ENCODE measurements around the gene AMDHD1. TPM values are rescaled to one million over a fixed set of nuclear protein-coding genes. Genes with fewer than 3 reads are reported as not detected.
A peak's percentile ranks its signal among the peaks of the same experiment; 100 is the strongest.

Gene AMDHD1, protein sequence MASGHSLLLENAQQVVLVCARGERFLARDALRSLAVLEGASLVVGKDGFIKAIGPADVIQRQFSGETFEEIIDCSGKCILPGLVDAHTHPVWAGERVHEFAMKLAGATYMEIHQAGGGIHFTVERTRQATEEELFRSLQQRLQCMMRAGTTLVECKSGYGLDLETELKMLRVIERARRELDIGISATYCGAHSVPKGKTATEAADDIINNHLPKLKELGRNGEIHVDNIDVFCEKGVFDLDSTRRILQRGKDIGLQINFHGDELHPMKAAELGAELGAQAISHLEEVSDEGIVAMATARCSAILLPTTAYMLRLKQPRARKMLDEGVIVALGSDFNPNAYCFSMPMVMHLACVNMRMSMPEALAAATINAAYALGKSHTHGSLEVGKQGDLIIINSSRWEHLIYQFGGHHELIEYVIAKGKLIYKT
- polyA plus RNA-seq (0.31 to 0.84 TPM (median 0.68 TPM) in 3 replicates), polyA minus RNA-seq (0.38 to 1.0 TPM (median 0.66 TPM) in 3 replicates)
- 0.50 TPM for polyA plus RNA-seq (2011; ENCODE audit: low read depth)
- polyA plus RNA-seq (2011; cell fraction: cytosol; rRNA removed): 0.42 and 0.63 TPM in 2 replicates
- 0.91 and 0.97 TPM in 2 replicates for polyA plus RNA-seq (2011; cell fraction: nucleus; rRNA removed)
- polyA plus RNA-seq (2012; ENCODE audit: low replicate concordance): 0.30 and 0.92 TPM in 2 replicates
- 4.6 TPM for polyA minus RNA-seq (2011; cell fraction: cytosol; rRNA and poly(A)+ RNA removed)
- polyA minus RNA-seq (2011; cell fraction: nucleus; rRNA and poly(A)+ RNA removed): 0.39 and 0.95 TPM in 2 replicates

DNA sequence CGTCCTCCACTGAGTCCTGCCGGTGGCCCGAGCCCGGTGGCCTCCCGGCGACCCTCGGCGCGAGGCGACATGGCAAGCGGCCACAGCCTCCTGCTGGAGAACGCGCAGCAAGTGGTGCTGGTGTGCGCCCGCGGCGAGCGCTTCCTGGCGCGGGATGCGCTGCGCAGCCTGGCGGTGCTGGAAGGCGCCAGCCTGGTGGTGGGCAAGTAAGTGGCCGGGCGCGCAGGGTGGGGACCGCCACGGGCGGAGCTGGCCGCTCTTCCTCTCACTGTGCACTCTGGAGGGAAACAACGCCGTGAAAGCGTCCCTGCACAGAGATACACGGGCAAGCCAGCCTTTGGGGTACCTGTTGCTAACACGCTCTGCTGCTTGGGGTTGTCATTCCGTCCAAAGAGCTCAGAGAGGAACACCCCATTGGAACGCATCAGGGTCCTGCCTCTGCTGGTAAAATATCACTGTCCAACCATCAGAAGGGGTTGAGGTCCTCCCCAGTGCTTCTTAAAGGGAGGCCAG, at the start of gene AMDHD1:
TSS of gene AMDHD1 (plus strand) at position 2 of the 513 bp plus-strand sequence. CDS start at position 70, 68 bp downstream.
- FAIRE-seq: no peak
- dilution Hi-C loops (cut with MboI; ENCODE audit: extremely low pct_ligation_motif_present, low sequenced_read_pairs): no loop called here
- Histone ChIP-seq H3K9me3 (ENCODE audit: control insufficient read depth, low read depth, low read length) (no peaks in the 10 kb centered on the region), H3K36me3 (ENCODE audit: control insufficient read depth in 2 of 2, extremely low read depth in 1 of 2, insufficient read depth in 2 of 2, low read length in 2 of 2) (no peaks in the 10 kb centered on the region), H2AFZ (ENCODE audit: control insufficient read depth, low read length) (peak within 1 kb of the TSS; percentile 98), H3K4me3 (ENCODE audit: control insufficient read depth in 2 of 3, extremely low read depth in 1 of 3, insufficient read depth in 2 of 3, low read depth in 1 of 3, low read length in 3 of 3) (peak within 1 kb of the TSS; percentile 57 to 87 (median 74)), H4K20me1 (ENCODE audit: control insufficient read depth, extremely low read depth, insufficient read depth, low read length) (no peaks in the 10 kb centered on the region), H3K4me2 (ENCODE audit: control insufficient read depth, extremely low read depth, insufficient read depth, low read depth, low read length) (peak within 1 kb of the TSS; percentile 96), H3K79me2 (ENCODE audit: control insufficient read depth, insufficient read depth, low read length) (no peaks in the 10 kb centered on the region), H3K9ac (ENCODE audit: control insufficient read depth, extremely low read depth, insufficient read depth, low read length) (peak within 1 kb of the TSS; percentile 81), H3K4me1 (ENCODE audit: control insufficient read depth, extremely low read depth, insufficient read depth, low read length) (peaks cover 9% of the 10 kb centered on the region), H3K27ac (ENCODE audit: control insufficient read depth, insufficient read depth, low read length) (peak within 1 kb of the TSS; percentile 38), H3K9me1 (ENCODE audit: control insufficient read depth, extremely low read depth, insufficient read depth, low read length) (no peaks in the 10 kb centered on the region), H3K27me3 (ENCODE audit: control insufficient read depth, extremely low read depth, insufficient read depth, low read length) (no peaks in the 10 kb centered on the region)
- TF ChIP-seq EZH2 (IDR thresholded peaks at IDR 0.05; ENCODE audit: low read length) (no peak), CTCF (optimal IDR thresholded peaks at IDR 0.05 in 1 of 3, IDR thresholded peaks at IDR 0.05 in 1 of 3, conservative IDR thresholded peaks at IDR 0.05 in 1 of 3; ENCODE audit: extremely low read depth in 1 of 3, insufficient read depth in 2 of 3, low read length in 3 of 3) (peak in 2 of 3 experiments; percentile 24 to 59)
- DNase-seq (ENCODE audit: low read depth, low spot score): no peak

DNA sequence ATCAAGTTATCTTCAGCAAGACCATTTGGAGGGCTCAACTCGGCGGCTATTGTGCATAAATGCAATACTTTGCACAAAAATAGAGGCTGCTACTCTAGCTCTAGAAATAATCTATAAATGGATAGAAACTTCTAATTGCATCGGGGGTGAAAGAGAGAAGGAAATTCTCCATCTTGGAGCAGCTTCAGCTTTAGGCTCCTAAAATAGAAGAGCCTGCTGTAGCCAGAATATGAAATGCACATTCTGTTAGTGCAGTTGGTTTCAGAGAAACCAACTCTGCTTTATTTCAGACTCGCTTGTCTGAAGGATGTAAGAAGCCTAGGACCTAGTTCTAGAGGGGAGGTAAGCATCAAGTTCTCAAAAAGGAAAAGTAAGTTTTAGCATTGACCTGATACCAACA, 46.3 kb upstream of the AMDHD1 start:
- Histone ChIP-seq H3K27me3 (ENCODE audit: control insufficient read depth, extremely low read depth, insufficient read depth, low read length) (peaks cover 3% of the 10 kb centered on the region), H3K36me3 (ENCODE audit: control insufficient read depth in 2 of 2, extremely low read depth in 1 of 2, insufficient read depth in 2 of 2, low read length in 2 of 2) (no peaks in the 10 kb centered on the region), H3K4me3 (ENCODE audit: control insufficient read depth in 2 of 3, extremely low read depth in 1 of 3, insufficient read depth in 2 of 3, low read depth in 1 of 3, low read length in 3 of 3) (no peak overlapping the region), H3K9me1 (ENCODE audit: control insufficient read depth, extremely low read depth, insufficient read depth, low read length) (no peaks in the 10 kb centered on the region), H3K79me2 (ENCODE audit: control insufficient read depth, insufficient read depth, low read length) (no peaks in the 10 kb centered on the region), H3K4me1 (ENCODE audit: control insufficient read depth, extremely low read depth, insufficient read depth, low read length) (no peaks in the 10 kb centered on the region), H3K27ac (ENCODE audit: control insufficient read depth, insufficient read depth, low read length) (no peak overlapping the region), H2AFZ (ENCODE audit: control insufficient read depth, low read length) (no peak overlapping the region), H3K9ac (ENCODE audit: control insufficient read depth, extremely low read depth, insufficient read depth, low read length) (no peak overlapping the region), H4K20me1 (ENCODE audit: control insufficient read depth, extremely low read depth, insufficient read depth, low read length) (no peaks in the 10 kb centered on the region), H3K4me2 (ENCODE audit: control insufficient read depth, extremely low read depth, insufficient read depth, low read depth, low read length) (no peak overlapping the region), H3K9me3 (ENCODE audit: control insufficient read depth, low read depth, low read length) (no peaks in the 10 kb centered on the region)
- dilution Hi-C loops (cut with MboI; ENCODE audit: extremely low pct_ligation_motif_present, low sequenced_read_pairs): no loop called here
- no peak for FAIRE-seq
- TF ChIP-seq CTCF (optimal IDR thresholded peaks at IDR 0.05 in 1 of 3, IDR thresholded peaks at IDR 0.05 in 1 of 3, conservative IDR thresholded peaks at IDR 0.05 in 1 of 3; ENCODE audit: extremely low read depth in 1 of 3, insufficient read depth in 2 of 3, low read length in 3 of 3): no peak
- no peak for DNase-seq (ENCODE audit: low read depth, low spot score)

All from keratinocyte (primary cell).